NCI-H526 treated with DMSO at 0.1 percent for 48 hours (cell line): Measurements from ENCODE around the gene UNC50.
A peak's percentile ranks its signal among the peaks of the same experiment; 100 is the strongest.
"Not testable (repeated sequence)": the region's sequence is repeated elsewhere in the genome, so short reads cannot be mapped to it uniquely, and the experiment has no call there.

Experiments
- DNase-seq: peaks from one replicate; lab custom pipeline; 2025; lab: John Stamatoyannopoulos, UW

UNC50 gene

DNA sequence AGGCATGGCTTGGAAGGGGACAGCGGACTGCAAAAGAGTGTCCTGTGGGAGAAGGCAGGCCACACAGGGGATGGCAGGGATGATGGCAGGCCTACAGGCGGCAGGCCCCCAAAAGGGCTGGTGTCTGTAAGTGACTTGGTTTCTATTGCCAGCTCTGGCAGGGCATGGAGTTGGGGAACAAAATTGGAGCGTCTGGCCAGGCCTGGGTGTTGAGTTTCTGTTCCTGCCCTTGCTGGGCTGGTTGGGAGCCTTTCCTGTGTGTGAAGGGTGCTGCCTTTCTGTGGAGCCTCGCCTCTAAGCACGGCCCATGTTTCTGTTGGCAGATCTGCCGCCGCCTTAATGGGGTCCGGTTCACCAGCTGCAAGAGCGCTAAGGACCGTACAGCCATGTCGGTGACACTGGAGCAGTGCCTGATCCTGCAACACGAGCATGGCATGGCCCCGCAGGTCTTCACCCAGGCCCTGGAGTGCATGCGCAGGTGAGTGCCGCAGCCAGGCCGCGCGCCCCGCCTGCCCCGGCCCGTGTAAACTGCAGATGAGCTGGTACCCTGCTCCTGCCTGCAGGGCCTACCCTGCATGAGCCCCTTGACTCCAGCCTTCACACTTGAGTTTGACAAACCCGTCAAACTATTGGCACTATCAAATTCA, 31.6 kb upstream of the UNC50 start:
- no peak for DNase-seq

DNA sequence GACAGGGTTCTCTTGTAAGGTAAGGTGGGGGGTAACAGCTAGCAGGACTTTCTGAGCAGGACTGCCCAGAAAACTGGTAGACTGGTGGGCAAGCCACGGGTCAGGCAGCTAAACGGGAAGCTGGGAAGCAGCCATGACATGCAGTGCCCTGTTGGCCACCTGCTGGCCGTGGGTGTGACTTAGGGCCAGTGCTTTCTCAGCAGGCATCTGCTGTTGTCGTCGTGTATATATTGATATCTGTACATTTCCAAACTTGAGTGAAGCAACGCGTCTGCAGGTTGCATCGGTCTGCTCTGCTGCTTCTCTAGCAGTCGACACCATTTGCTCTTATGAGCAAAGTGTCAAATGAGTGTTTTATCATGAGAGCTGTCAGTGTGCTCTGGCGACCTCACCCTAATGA, 31.1 kb upstream of the UNC50 start:
- no peak for DNase-seq

DNA sequence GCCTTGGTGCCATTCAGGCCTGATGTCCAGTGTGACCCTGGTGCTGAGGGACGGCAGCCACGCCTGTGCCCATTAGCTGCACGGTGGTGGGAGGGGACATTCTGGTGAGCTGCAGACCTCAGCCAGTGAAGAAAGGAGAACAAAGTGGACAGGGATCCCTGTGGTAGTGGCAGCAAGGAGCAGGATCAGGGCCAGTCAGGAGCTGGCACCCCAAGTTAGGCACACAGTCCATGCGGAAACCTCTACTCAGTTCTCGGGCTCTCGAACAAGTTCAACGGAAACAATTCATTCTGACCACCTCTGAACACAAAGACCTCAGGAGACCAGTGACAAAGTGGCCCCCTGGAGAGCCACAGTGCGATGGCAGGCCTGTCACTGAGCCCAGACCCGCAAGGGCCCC, 30.2 kb upstream of the UNC50 start:
- no peak for DNase-seq

DNA sequence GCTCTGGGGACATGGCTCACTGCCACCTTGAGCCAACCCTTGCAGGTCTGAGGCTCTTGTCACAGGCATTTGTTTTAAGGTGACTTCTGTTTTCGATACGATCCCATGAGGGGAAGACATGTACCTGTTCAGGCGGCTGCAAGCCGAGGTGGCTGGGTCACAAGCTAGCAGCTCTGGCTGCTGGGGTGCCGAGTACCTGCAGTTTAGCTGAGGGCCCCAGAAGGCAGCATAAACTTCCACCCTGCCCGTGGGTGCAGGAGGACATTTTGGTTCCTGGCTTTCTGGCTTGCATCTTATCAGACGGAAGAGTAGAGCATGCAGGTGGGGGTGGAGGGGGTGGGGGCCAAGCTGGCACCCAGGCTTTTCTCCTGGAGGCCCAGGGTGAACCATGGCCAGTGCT, 28.5 kb upstream of the UNC50 start:
- no peak for DNase-seq

DNA sequence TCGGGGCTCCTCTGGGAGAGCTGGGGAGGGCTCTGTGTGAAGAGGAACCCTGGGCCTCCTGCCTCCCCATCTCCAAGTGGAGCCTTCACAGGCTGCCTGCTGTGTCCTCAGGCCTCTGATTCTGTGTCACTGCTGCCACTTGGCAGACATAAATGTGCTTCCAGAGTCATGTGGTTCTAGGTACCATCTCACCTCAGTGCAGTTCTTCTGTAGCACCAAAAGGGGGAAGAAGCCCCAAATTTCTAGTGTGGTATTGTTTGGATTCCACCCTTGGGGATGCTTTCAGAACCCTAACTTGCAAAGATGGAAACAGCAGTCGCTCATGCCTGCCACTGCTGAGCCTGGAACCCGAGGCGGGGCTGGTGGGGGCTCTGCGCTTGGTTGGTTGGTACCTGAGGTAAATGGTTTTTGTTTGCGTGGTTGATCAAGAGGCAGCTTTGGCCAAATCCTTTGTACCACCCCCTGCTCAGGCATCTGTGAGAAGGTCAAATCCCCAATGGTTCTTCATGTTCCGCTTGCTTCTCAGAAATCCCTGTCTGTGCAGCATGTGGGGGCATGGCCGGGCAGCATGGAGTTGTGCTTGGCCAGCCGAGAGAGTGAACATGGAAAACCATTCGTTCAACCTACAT, 27.6 kb upstream of the UNC50 start:
- no peak for DNase-seq

DNA sequence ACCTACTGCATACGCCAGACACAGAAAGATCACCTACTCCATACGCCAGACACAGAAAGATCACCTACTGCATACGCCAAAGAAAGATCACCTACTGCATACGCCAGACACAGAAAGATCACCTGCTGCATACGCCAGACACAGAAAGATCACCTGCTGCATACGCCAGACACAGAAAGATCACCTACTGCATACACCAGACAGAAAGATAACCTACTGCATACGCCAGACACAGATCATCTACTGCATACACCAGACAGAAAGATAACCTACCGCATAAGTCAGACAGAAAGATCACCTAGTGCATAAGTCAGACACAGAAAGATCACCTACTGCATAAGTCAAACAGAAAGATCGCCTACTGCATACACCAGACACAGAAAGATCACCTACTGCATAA, 25.9 kb upstream of the UNC50 start:
- no peak for DNase-seq

DNA sequence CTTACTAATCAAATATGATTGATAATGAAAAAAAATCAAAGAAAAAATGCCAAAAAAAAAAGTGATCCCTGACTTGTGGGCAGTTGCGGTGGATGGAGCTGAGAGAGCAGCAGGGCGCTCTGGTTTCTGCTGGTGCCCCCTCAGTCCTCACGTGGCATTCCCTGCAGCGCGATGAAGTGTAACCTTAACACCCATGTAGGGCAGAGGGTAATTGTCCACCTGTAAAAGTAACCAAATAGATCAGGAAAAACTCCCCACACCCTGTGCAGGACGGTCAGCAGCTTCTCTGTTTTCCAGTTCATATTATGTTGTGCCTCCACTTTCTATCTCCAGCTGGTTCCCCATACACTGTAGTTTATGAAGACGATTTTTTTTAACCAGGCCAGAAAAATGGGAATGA, 25.1 kb upstream of the UNC50 start:
- no peak for DNase-seq

DNA sequence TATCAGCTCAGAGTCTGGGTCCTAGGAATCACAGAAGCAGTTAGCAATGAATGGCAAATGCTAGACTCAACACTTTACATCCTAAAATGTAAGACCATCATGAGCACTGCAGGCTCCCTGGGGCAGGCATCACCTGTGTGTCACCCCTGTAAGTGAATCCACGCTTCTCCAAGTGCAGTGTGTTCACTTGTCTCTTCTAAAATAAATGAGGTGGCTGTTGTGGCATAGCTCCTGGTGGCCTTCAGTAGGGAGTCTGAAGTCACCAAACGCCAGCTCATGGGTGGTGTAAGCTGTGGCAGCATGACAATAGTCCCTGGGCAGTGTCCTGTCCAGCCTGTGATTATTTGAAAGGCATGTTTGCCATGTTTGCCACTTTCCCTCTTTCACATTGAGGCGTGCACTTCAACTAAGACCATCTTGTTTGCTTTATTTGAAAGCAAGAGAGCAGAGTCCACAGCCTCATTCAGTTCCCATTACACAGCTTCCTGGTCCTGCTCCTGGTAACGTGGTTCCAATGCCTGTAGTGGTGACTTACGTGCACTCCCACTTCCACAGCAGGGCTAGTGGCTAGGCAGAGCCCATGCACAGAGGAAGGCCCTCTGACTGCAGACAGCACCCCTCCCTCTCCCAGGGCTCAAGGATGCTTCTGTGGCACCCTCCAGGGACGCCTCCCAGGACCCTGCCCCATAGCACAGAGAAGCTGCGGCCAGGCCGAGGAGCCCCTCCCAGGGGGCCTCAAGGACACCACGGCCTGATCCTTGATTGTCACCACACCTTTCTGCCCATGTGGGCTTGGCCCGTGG, 24.4 kb upstream of the UNC50 start:
- no peak for DNase-seq

DNA sequence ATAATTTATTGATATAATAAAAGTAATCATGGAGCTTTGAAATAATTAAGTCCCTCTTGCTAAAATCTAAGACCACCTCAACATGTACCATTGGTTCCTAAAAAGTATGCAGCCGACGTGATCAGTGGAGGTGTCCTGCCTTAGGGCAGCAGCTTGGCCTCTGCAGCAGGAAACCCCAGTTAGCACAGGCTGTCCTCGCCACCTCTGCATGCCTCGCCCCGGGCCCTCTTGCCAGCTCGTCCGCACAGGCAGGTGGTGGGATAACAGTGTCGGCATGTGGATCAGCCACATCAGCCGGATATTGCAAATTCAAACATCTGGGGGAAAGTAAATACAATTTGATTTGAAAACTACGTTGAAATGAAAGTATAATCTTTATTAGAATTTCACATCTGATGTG, 23.0 kb upstream of the UNC50 start:
- no peak for DNase-seq

DNA sequence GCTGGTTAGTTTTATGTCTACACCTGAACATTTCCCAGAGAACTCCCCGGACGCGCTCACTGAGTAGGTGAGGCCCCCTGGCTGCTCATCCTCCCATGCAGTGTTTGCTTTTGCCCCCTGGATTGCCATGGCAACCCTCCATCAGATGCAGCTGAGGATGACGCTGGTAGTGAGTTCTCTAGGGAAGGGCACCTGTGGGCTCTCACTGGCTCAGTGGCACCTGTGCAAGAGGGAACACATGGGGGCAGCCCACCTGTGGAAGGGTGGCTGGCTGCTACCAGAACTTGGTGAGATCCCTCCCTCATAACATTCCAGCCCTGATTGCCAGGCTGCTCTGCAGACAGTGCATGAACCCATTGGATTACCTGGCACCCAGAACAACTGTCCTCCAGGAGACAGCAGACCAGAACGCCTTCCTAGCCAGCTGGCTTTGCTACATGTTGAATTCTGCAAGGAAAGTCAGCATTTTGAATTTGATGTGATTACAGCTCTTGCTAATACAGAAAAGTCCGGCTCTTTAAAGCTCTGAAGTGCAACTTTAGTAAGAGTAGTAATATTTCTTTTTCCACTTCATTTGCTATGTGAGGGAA, 21.7 kb upstream of the UNC50 start:
- DNase-seq: no peak

DNA sequence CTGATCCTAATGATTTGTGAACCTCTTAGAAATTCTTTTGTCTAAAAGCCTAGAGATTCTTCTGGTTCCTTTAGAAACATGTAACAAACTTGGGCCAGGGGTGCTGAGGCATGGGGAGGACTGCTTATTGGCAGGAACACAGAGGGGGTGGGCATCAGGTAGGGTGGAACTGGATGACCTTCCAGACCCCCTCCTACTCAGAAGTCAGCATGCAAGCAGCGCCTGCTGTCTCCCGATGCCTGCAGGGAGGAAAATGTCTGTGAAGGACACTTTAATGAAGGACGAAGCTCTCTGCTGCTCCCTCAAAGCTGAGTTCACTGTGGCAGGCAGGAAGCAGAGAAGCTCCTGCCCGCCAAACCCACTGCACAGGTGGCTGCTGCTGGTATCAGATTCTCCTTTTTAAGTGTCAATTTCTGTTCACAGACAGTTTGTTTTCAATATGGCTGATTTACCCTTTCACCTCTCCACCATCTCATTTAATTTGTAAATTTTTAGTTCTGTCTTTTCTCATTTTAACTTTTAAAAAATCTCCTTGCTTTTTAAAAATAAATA, 19.4 kb upstream of the UNC50 start:
- DNase-seq: no peak

DNA sequence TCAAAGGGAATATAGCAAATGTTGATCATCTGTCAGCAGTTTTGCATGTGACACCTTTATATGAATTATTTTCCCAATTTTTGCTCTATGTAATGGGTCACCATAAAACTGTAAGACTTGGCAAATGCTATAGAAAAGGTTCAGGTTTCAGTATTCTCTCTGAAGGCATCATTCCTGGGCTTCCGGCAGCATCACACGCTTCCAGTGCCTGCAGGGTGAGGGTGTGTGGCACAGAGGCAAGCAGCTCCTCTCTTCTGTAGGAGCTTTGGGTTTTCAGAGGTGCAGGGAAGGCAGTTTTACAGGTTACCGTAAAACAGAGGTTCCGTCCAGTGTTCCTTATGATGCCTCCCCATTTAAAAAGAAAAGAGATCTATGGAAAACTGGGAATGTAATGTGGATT, 18.9 kb upstream of the UNC50 start:
- no peak for DNase-seq

DNA sequence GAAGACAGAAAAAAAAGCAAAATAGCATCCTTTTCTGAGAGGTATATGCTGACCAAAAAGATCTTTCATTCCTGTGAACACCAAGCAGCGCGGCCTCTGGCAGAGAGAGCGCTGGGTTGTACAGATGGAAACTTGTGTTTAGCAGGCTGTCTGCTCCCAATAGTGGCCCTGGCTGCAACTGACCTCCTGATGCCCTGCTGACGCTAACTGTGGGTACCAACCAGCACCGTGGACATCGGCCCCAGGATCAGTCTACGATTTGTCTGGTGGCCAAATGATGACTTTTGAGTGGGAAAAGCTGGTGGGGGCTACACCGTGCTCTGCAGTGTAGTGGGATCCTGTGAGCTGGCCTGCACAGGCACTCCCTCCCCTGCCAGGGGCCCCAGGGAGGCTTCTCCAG, 15.8 kb upstream of the UNC50 start:
- DNase-seq: no peak

DNA sequence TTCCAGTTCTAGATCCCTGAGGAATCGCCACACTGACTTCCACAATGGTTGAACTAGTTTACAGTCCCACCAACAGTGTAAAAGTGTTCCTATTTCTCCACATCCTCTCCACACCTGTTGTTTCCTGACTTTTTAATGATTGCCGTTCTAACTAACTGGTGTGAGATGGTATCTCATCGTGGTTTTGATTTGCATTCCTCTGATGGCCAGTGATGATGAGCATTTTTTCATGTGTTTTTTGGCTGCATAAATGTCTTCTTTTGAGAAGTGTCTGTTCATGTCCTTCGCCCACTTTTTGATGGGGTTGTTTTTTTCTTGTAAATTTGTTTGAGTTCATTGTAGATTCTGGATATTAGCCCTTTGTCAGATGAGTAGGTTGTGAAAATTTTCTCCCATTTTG, 13.7 kb upstream of the UNC50 start:
- not testable (repeated sequence) for DNase-seq

DNA sequence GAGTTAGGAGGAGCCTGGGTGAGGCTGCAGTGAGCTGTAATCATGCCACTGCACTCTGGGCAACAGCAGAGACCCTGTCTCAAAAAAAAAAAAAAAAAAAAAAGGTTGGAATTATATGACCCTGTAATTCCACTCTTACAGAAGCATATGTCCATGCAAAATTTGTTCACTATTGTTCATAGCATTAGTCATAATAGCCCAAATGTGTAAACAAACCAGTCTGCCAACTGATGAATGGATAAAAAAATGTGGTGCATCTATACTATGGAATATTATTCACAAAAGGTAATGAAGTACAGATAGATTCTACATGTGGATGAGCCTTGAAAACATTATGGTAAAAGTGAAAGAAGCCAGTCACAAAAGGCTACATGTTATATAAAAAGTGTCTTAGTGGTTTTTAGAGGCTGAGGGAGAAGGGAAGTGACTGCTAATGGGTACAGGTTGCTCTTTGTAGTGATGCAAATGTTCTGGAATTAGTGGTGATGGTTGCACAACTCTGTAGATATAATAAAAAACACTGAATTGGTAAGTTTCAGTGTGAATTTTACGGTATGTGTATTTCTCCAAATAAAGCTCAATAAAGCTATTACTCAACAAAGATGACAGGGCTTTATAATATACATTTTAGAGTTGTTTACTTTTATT, 9.5 kb upstream of the UNC50 start:
- no peak for DNase-seq

DNA sequence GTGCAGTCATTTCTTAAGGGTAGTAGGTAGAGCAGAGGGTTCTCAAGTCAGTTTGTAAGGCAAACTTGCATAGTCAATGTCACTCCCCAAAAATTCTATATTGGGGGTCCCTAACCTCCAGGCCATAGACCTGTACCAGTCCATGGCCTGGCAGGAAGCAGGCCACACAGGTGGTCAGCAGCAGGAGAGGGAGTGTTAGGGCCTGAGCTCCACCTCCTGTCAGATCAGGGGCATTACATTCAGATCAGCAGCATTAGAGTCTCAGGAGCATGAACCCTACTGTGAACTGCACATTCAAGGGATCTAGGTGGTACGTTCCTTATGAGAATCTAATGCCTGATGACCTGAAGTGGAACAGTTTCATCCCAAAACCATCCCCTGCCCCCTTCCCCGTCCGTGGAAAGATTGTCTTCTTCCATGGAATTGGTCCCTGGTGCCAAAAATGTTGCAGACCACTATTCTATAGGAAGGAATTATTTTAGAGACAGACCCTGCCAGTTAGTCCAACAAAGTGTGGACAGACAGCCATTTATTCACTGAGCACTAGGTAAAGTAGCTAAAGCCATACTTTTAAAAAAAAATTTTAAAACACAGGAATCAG, 6.8 kb upstream of the UNC50 start:
- peak; percentile 35 for DNase-seq

DNA sequence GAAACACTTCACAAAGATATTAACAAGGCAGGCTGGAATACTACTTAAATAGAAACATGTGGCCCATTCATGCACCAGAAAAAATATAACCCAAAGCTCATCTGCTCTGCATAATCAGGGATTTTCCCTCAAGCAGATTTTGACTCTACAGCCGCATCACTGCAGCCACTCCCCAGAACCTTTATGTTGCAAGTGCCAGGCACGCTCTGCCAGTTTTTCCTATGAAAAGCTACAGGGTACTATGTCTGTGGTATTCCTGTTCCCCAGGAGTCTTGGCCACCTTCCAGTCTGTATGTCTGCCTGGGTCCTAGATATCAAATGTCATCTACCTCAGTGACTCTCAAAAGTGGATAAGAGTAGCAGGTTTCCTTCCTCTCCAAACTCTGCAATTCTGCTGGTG, 3.8 kb upstream of the UNC50 start:
- no peak for DNase-seq

DNA sequence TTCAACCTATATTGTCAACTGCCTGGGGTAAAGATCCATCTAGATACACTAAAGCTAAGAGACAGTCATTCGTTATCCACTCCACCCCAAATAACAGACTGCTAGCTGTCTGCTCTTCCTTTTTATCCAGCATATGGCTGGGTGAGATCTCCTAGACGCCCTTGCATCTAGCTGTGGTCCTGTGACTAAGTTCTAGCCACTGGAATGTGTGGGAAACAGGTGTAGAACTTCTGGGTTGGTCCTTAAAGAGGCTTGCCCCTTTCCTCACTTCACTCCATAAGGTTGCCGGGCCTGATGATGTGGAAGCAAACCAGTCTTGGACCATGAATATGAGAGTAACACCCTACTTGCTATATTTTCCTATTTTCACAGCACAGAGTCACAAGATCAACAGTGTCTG, 3.3 kb upstream of the UNC50 start:
- DNase-seq: no peak

DNA sequence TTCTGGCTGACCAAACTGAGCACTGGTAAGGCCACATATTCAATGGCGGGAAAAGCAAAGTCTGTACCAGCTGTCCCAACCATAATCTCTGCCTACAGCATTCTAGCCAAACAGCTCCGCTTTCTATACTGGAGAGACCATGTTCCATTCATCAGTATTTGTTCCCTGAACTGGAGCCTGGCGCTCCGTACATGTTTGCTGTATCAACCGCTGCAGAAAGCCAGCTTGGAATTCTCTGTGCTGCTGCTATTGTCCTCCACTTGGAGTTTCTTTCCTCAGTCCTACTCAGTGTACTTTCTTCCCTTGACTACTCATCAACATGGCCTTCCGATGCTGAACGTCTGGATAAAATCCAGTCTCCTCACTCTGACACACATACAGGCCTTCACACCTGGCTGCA, 2.0 kb upstream of the UNC50 start:
- DNase-seq: no peak

DNA sequence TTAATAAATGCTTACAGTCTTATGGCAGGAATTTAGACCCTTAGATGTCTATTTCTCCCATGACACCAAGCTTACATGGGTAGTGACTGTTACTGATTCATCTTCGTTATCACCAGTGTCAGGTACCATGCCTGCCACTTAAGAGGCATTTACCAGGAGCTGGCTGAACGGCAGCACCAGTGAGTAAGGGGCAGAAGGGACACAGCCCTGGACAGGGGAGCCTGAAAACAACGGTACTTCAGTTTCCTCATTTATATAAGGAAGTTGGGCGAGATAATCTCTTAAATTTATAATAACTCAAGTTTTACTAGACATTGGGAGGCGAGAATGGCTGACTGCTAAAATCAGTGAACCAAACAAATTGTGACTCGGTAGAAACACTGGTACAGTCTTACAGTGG, 1.3 kb upstream of the UNC50 start:
- DNase-seq: no peak

DNA sequence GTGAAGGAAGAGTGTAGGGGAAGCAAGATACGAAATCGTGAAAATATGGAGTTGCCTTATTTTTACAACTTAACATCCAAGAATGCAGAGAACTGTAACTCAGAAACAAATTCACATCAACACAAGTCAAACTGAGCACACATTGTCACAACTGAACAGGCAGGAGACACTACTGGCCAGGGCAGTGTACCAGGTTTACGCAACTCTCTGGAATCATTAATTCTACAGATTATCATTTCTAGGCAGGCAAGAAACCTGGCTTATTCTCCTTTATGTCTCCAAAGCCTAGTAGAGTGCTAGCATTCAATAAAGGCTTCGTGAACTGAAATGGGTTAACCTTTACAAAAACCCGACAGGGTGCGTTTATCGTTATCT, 661 bp upstream of the UNC50 start:
- no peak for DNase-seq
